ENCODE measurements around the gene SHROOM1. TPM values are rescaled to one million over a fixed set of nuclear protein-coding genes. Genes with fewer than 3 reads are reported as not detected.

The SHROOM1 gene
- total and polyA plus RNA-seq, 12 donors: 1.3 to 18.3 (median 5.3) TPM

- H3K4me1 ChIP-seq (replicated peaks in 1 of 2): peaks cover 3 to 12% of the 10 kb centered on the region in 2 donors
- 95 to 100% (median 99%) methylated on average over 3 of the region's 3 CpGs for WGBS, 4 donors
- intact Hi-C loops (cut with DNase I): loop anchor here in 1 of 2 donors (5.0 kb wide), 1 partner anchor 297 kb away; no protein-coding TSS in a partner anchor
These were observed 6.0 kb downstream of the SHROOM1 start for GRCh38 chr5:132824426-132824825.

GRCh38 chr5:132823481-132824050 lies 6.9 kb downstream of the SHROOM1 start:
- Histone ChIP-seq H3K27ac (peak overlapping the region in 2 of 5 donors; percentile 57 to 62), H3K36me3 (replicated peaks in 1 of 2) (no peaks in the 10 kb centered on the region), H3K27me3 (no peaks in the 10 kb centered on the region), H3K4me1 (replicated peaks in 1 of 2) (peaks cover 0 to 11% of the 10 kb centered on the region in 2 donors), H3K4me3 (peak overlapping the region in 1 of 4 donors; percentile 47), H3K9me3 (replicated peaks in 1 of 3) (no peaks in the 10 kb centered on the region)
- 83 to 93% (median 87%) methylated on average over 3 to 7 of the region's 7 CpGs for WGBS, 4 donors
- DNase-seq: no peak
- intact Hi-C loops (cut with DNase I): loop anchor here in 1 of 2 donors (5.0 kb wide), 1 partner anchor 296 kb away; no protein-coding TSS in a partner anchor
- TF ChIP-seq POLR2A (IDR thresholded peaks at IDR 0.05): no peak
- no peak for TF ChIP-seq CTCF (IDR thresholded peaks at IDR 0.05)

More at GRCh38 chr5:132824426-132824825, 6.0 kb downstream of the SHROOM1 start:
- H3K4me3 ChIP-seq: no peak overlapping the region
- H3K36me3 ChIP-seq (replicated peaks in 1 of 2): no peaks in the 10 kb centered on the region
- H3K27ac ChIP-seq: no peak overlapping the region
- H3K27me3 ChIP-seq: no peaks in the 10 kb centered on the region
- no peaks in the 10 kb centered on the region for H3K9me3 ChIP-seq (replicated peaks in 1 of 3)
- no peak for DNase-seq
- no peak for TF ChIP-seq CTCF (IDR thresholded peaks at IDR 0.05)
- TF ChIP-seq POLR2A (IDR thresholded peaks at IDR 0.05): no peak

GRCh38 chr5:132822650-132823480 lies 7.6 kb downstream of the SHROOM1 start:
- TF ChIP-seq POLR2A (IDR thresholded peaks at IDR 0.05) (no peak), CTCF (IDR thresholded peaks at IDR 0.05) (peak in 2 of 6 experiments; percentile 1 to 13)
- intact Hi-C loops (cut with DNase I): loop anchor here in 1 of 2 donors (5.0 kb wide), 1 partner anchor 296 kb away; no protein-coding TSS in a partner anchor
- peak in 5 of 7 donors; percentile 46 to 61 (median 57) for DNase-seq
- 15 to 31% (median 20%) methylated on average over 21 to 68 of the region's 68 CpGs for WGBS, 4 donors
- H3K4me1 ChIP-seq (replicated peaks in 1 of 2): peaks cover 0 to 11% of the 10 kb centered on the region in 2 donors
- no peaks in the 10 kb centered on the region for H3K36me3 ChIP-seq (replicated peaks in 1 of 2)
- H3K4me3 ChIP-seq: peak overlapping the region in 1 of 4 donors; percentile 47
- H3K9me3 ChIP-seq (replicated peaks in 1 of 3): no peaks in the 10 kb centered on the region
- H3K27me3 ChIP-seq: no peaks in the 10 kb centered on the region
- peak overlapping the region in 2 of 5 donors; percentile 57 to 62 for H3K27ac ChIP-seq

- Histone ChIP-seq H3K36me3 (replicated peaks in 1 of 2) (no peaks in the 10 kb centered on the region), H3K27ac (no peak overlapping the region), H3K4me3 (no peak overlapping the region), H3K9me3 (replicated peaks in 1 of 3) (no peaks in the 10 kb centered on the region), H3K4me1 (replicated peaks in 1 of 2) (peaks cover 0 to 11% of the 10 kb centered on the region in 2 donors), H3K27me3 (no peaks in the 10 kb centered on the region)
- 88 to 100% (median 92%) methylated on average over 1 of the region's 1 CpG for WGBS, 4 donors
- DNase-seq: no peak
- TF ChIP-seq CTCF (IDR thresholded peaks at IDR 0.05) (no peak), POLR2A (IDR thresholded peaks at IDR 0.05) (no peak)
- intact Hi-C loops (cut with DNase I): loop anchor here in 1 of 2 donors (5.0 kb wide), 1 partner anchor 294 kb away; no protein-coding TSS in a partner anchor
These were observed 8.7 kb downstream of the SHROOM1 start for GRCh38 chr5:132821791-132822190.
